ENCODE data around the gene KRTAP16-1. TPM values are rescaled to one million over a fixed set of nuclear protein-coding genes. Genes with fewer than 3 reads are reported as not detected.
A peak's percentile ranks its signal among the peaks of the same experiment; 100 is the strongest.
"Not testable (repeated sequence)": the region's sequence is repeated elsewhere in the genome, so short reads cannot be mapped to it uniquely, and the experiment has no call there.

KRTAP16-1 gene, protein sequence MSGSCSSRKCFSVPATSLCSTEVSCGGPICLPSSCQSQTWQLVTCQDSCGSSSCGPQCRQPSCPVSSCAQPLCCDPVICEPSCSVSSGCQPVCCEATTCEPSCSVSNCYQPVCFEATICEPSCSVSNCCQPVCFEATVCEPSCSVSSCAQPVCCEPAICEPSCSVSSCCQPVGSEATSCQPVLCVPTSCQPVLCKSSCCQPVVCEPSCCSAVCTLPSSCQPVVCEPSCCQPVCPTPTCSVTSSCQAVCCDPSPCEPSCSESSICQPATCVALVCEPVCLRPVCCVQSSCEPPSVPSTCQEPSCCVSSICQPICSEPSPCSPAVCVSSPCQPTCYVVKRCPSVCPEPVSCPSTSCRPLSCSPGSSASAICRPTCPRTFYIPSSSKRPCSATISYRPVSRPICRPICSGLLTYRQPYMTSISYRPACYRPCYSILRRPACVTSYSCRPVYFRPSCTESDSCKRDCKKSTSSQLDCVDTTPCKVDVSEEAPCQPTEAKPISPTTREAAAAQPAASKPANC
- total RNA-seq, result 0.21 TPM

DNA sequence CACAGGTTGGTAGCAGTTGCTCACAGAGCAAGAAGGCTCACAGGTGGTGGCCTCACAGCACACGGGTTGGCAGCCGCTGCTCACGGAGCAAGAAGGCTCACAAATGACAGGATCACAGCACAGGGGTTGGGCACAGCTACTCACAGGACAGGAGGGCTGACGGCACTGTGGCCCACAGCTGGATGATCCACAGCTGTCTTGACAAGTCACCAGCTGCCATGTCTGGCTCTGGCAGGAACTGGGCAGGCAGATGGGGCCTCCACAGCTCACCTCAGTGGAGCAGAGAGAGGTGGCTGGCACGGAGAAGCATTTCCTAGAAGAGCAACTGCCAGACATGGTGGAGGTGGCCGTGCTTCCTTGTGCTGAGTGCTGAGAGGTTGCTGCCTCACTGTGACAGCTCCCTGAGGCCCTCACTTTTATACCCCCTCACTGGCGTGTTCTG lies at the start of gene KRTAP16-1:
TSS of gene KRTAP16-1 (minus strand) at position 392 of the 442 bp plus-strand sequence. CDS start at position 336, 56 bp downstream.
- Histone ChIP-seq H3K4me1 (ENCODE audit: insufficient read depth, low read length) (peaks cover 28% of the 10 kb centered on the region), H3K27me3 (ENCODE audit: insufficient read depth, low read length) (no peaks in the 10 kb centered on the region), H3K4me3 (ENCODE audit: low read length) (peak within 1 kb of the TSS; percentile 6), H3K9me3 (ENCODE audit: low read depth, low read length) (no peaks in the 10 kb centered on the region)

DNA sequence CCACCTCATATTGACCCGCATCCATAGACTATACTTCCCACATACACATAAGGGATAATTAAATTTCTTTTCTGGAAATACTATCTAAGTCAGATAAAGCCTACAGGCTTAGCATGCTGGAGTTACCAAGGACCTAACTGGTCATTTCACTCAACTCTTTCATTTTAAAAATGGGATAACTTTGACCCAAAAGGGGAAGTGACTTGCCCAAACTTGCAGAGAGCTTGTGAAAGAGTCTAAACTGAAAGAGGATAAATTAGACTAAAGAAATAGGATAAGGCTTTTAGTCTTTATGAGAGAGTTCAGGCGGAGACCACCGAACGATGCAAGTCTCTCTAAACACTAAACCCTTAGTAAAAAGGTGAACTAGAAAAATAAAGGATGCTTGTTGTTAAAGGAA lies 45.4 kb upstream of the KRTAP16-1 start:
- no peaks in the 10 kb centered on the region for H3K9me3 ChIP-seq (ENCODE audit: low read depth, low read length)
- no peak overlapping the region for H3K4me3 ChIP-seq (ENCODE audit: low read length)
- no peaks in the 10 kb centered on the region for H3K4me1 ChIP-seq (ENCODE audit: insufficient read depth, low read length)
- no peaks in the 10 kb centered on the region for H3K27me3 ChIP-seq (ENCODE audit: insufficient read depth, low read length)

DNA sequence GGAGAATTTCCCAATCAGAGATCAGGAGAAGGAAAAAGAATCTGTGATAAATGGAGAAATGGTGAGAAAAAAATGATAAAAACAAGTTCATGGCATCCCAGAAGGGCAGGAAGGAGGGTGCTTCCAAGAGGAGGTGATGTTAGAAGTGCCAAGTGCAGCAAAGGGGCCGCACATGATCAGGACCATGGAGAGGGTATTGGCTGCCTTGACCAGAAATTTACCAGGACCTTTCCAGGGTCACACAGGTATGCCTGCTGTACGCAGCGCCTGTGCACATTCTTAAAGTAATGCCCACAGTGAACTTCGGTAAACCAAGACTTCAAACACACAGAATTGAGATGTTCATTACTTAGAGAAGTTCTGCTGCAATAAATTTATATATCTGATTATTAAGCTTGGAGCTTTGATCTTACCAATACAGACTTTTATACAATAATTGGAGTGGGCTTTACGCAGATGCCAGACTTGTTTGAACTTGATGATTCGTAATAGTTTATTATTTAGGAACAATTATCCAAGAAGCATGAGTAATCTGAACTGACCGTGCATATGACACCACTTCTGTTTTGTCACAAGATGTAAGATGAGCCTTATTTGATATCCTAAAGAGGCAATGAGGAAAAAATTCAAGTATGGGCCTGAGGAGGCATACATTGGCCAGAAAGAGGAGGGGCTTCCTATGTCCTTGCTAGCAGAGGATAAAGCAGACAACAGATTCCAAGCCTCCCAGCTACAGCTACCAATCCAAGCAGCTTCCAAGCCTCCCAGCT lies 43.7 kb upstream of the KRTAP16-1 start:
- H3K27me3 ChIP-seq (ENCODE audit: insufficient read depth, low read length), result no peaks in the 10 kb centered on the region
- H3K9me3 ChIP-seq (ENCODE audit: low read depth, low read length), result no peaks in the 10 kb centered on the region
- H3K4me3 ChIP-seq (ENCODE audit: low read length), result no peak overlapping the region
- H3K4me1 ChIP-seq (ENCODE audit: insufficient read depth, low read length), result no peaks in the 10 kb centered on the region

DNA sequence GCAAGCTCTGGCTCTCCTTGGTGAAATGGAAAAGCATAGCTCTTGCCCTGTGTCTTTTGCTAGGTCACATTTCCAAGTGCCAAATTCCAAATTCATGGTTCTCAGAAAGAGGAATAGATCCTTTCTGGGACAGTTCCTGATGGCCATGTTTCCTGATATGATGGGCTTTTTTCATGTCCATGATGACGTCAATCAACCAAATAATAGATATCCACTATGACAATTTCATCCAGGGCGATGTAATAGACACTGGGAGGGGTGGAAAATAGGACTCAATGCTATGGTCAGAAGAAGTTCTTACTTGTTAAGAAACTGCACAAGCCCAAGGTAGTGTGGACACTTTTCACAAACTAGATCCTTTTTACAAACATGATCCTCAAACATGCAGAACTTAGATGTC lies 42.1 kb upstream of the KRTAP16-1 start:
- Histone ChIP-seq H3K4me3 (ENCODE audit: low read length) (no peak overlapping the region), H3K4me1 (ENCODE audit: insufficient read depth, low read length) (no peaks in the 10 kb centered on the region), H3K9me3 (ENCODE audit: low read depth, low read length) (no peaks in the 10 kb centered on the region), H3K27me3 (ENCODE audit: insufficient read depth, low read length) (no peaks in the 10 kb centered on the region)

DNA sequence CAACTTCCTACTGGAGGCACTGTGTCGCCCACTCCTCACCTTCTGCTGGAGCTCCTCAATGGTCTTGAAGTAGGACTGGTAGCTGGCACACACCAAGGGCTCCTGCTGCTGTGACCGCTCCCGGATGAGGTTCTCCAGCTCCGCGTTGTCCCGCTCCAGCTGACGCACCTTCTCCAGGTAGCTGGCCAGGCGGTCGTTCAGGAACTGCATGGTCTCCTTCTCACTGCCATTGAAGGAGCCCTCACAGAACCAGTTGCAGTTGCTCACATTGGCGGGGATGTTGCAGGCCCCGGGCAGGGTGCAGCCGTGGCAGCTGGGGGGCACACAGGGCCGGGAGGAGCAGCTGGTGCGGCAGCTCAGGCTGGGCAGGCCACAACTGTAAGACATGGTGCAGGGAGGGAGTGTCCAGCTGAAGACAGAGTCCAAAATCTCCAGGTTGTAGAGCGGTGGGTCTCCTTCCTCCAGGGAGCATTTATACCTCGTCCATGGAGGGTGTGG lies 41.3 kb upstream of the KRTAP16-1 start, which contains the start of gene KRT33A:
TSS of gene KRT33A (minus strand) at position 448 of the 498 bp plus-strand sequence. CDS start at position 387, 61 bp downstream.
- not testable (repeated sequence) for H3K4me3 ChIP-seq (ENCODE audit: low read length); H3K27me3 ChIP-seq (ENCODE audit: insufficient read depth, low read length); H3K4me1 ChIP-seq (ENCODE audit: insufficient read depth, low read length); H3K9me3 ChIP-seq (ENCODE audit: low read depth, low read length)

DNA sequence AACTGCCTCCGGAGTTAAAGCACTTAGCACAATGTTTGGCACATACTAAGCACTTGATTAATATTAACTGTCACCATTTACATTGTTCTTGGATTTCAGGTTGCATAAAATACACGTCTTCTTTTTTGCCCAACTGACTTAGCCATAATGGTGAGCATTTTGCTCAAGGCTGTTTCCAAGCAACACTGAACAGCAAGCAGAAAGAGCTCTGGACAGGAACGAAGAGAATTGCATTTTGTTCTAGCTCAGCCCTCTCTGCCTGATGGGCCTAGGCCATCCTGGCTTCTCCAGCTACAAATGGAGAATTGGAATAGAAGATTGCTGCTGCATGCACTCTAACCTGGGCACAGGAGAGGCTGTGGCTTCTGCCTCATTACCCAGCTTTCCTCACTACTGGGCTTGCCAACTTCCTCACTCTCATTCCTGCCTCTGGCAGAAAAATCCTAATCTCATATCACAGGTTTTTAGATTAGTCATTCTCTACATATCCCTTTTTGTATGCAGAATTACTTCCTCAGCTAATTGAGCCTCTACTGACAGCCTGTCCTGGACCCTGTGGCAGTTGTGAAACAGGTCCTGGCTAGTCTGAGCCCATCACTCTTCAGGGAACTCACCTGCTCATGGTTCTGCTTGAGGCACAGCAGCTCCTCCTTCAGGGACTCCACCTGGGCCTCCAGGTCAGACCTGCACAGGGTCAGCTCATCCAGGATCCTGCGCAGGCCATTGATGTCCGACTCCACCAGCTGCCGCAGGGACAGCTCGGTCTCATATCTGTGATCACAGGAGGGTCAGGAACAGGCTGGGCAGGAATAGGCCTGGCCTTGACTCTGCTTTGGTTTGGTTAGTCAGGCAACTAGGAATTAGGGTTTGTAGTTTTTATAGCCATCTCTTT lies 39.0 kb upstream of the KRTAP16-1 start:
- no peaks in the 10 kb centered on the region for H3K9me3 ChIP-seq (ENCODE audit: low read depth, low read length)
- H3K4me1 ChIP-seq (ENCODE audit: insufficient read depth, low read length), result no peaks in the 10 kb centered on the region
- H3K4me3 ChIP-seq (ENCODE audit: low read length), result no peak overlapping the region
- H3K27me3 ChIP-seq (ENCODE audit: insufficient read depth, low read length), result no peaks in the 10 kb centered on the region

DNA sequence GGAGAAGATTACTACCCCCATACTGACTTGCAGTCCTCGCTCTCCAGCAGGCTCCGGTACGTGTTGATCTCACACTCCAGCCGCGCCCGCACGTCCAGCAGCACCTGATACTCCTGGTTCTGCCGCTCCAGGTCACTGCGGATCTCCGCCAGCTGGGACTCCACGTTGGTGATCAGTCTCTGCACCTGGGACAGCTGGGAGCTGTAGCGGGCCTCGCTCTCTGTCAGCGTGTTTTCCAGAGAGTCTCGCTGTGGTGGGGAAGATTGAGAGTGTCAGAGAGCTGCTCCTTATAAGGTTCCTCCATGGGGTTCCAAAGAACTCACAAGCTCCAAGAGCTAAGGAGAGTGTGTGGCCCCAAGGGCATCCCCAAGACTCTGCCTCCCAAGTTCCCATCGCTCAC lies 37.3 kb upstream of the KRTAP16-1 start:
- not testable (repeated sequence) for H3K27me3 ChIP-seq (ENCODE audit: insufficient read depth, low read length); H3K9me3 ChIP-seq (ENCODE audit: low read depth, low read length); H3K4me3 ChIP-seq (ENCODE audit: low read length); H3K4me1 ChIP-seq (ENCODE audit: insufficient read depth, low read length)

DNA sequence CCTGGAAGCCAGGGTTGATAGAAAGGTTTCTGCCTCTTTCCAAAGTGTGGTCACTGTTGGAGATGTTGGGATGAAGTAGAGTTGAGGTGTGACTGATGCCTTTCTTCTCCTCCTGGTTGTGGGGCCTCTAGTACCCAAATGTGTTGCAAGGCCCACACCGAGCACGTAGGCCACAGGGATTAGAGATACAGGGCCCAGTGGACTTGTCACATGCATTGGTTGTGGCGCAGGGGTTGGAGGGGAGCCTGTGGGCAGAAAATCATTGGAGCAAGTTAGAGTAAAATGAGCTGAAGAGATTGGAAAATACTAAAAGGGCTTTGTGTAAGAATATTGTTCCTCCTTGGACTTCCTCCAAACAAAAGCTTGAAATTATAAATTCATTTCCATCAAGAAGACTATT lies 36.9 kb upstream of the KRTAP16-1 start:
- H3K27me3 ChIP-seq (ENCODE audit: insufficient read depth, low read length), result no peaks in the 10 kb centered on the region
- peaks cover 3% of the 10 kb centered on the region for H3K4me1 ChIP-seq (ENCODE audit: insufficient read depth, low read length)
- H3K4me3 ChIP-seq (ENCODE audit: low read length), result no peak overlapping the region

DNA sequence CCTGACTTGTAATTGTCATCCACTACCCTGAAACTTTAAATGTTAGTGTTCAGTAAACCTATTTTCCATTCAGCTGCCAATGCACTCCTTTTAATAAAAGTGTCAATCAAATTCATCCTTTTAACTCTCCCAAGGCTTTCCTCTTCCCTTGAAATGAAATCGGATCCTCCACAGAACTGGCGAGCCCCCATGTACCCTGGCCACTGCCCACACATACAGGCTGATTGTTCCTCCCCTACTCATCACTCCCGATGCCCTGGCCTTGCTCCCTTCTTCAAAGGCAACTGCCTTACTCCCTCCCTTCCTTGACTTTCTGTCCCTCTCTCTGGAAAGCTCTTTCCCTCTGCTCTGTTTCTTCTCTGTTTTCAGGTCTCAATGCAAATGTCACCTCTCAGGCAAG lies 33.9 kb upstream of the KRTAP16-1 start:
- H3K4me1 ChIP-seq (ENCODE audit: insufficient read depth, low read length), result peaks cover 27% of the 10 kb centered on the region
- no peak overlapping the region for H3K4me3 ChIP-seq (ENCODE audit: low read length)
- no peaks in the 10 kb centered on the region for H3K27me3 ChIP-seq (ENCODE audit: insufficient read depth, low read length)
- no peaks in the 10 kb centered on the region for H3K9me3 ChIP-seq (ENCODE audit: low read depth, low read length)

More for the DNA sequence above, 36.9 kb upstream of the KRTAP16-1 start:
- H3K9me3 ChIP-seq (ENCODE audit: low read depth, low read length), result no peaks in the 10 kb centered on the region

DNA sequence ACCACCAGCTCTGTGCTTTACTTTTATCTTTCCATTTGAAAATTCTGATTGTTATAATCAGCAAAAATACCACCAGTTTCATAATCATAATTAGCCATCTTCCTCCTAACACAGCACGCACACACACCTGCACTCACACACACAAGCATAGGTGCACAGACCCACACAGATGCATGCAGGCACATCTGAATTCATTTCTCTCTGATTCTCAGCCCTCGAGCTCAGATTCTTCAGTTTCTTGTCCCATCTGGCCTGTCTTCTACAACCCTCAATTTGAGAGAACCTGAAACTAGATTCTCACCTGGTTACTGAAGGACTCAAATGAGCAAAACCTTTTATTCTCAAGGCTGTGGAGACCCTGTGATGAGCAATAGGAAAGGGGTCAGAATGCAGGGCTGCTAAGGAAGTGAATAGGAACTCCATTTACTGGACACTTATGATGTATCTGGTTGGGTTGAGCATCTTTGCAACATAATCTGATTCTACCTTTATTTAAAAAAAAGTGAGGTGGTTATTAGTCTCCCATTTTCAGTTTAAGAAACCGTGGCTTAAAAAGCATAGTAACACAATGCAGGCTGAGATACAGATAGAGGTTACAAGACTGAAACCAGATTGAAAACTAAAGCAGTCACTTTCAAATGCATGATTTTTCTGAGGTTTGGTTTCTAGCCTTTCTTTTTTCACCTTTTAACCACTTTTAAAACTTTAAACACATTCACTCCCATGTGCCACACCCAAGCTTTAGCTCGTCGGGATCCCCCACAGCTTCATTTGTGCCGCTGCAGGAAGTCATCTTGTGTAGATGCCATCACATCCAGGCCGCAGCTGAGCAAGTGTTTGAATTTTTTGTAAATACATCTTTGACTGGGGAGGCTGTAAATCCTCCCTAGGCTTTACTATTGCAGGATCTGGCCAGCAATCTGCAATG lies 32.1 kb upstream of the KRTAP16-1 start:
- peaks cover 27% of the 10 kb centered on the region for H3K4me1 ChIP-seq (ENCODE audit: insufficient read depth, low read length)
- no peaks in the 10 kb centered on the region for H3K27me3 ChIP-seq (ENCODE audit: insufficient read depth, low read length)
- no peak overlapping the region for H3K4me3 ChIP-seq (ENCODE audit: low read length)
- H3K9me3 ChIP-seq (ENCODE audit: low read depth, low read length), result no peaks in the 10 kb centered on the region

DNA sequence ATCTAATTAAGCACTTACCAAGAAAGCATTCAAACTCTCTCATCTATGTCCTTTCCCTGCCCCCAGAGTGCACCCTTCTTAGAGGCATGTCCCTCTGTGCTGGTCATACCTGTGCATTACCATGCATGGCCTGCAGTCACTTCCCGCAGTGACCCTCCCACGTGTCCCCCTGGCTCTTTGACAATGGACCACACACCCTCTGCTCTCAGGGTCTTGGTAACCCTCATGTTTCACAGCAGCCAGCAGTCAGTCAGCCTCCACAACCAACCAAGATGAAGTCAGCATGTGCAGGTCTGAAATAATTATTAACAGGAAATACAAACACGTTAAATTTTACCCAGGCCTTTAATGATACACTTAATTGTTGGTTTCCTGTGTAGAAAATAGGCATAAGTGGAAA lies 31.4 kb upstream of the KRTAP16-1 start:
- Histone ChIP-seq H3K4me3 (ENCODE audit: low read length) (no peak overlapping the region), H3K9me3 (ENCODE audit: low read depth, low read length) (no peaks in the 10 kb centered on the region), H3K4me1 (ENCODE audit: insufficient read depth, low read length) (peaks cover 30% of the 10 kb centered on the region), H3K27me3 (ENCODE audit: insufficient read depth, low read length) (no peaks in the 10 kb centered on the region)

DNA sequence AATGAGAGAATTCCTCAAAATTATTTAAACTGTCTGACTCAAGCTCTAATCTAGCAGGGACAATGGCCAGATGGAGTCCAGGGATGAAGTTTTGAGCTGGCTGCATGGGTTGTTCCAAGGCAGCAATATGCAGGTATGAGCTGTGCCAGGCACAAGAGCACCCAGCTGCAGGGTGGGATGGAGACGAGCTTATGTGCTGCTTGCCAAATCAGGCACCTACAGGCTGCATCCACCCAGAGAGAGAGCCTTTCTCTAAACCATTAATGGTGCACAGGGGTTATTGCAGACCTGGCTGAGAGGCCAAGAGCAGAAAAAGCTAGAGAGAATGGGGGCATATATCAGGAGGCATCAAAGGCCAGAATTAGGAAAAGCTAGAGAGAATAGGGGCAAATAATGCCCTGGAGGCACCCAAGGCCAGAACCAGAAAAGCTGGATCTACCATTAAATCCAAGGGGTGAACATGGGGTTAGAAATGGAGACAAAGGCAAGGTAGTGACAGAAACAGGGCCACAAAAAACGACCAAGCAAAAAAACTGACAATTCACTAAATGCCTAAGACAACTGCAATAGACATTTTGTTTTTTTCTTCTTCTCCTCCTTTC lies 30.6 kb upstream of the KRTAP16-1 start:
- H3K4me1 ChIP-seq (ENCODE audit: insufficient read depth, low read length), result peaks cover 35% of the 10 kb centered on the region
- H3K9me3 ChIP-seq (ENCODE audit: low read depth, low read length), result no peaks in the 10 kb centered on the region
- no peak overlapping the region for H3K4me3 ChIP-seq (ENCODE audit: low read length)
- no peaks in the 10 kb centered on the region for H3K27me3 ChIP-seq (ENCODE audit: insufficient read depth, low read length)

DNA sequence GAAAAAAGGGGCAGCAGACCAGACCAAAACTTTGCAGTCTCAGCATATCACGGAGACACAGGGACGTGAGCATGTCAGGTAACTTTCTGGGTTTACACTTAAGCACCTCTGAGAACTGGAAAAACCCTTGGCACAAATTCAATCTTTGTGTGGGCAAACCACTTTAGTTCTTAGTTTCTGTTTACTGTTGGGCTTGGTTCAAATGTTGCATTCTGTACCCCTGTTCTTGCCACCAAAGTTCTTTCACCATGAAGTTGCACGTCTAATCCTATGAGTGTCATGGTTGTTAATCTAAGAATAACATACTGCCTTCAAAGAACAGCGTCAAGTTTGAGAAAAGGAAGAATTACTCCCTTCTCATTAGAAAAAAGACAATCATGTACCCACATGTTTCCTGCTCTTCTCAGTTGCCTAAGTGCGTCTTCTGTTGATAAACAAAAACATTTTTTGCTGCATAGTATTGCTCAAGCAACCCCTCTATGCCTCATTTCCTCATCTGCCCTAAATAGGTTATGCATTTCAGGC lies 29.9 kb upstream of the KRTAP16-1 start:
- H3K27me3 ChIP-seq (ENCODE audit: insufficient read depth, low read length), result no peaks in the 10 kb centered on the region
- no peaks in the 10 kb centered on the region for H3K9me3 ChIP-seq (ENCODE audit: low read depth, low read length)
- H3K4me3 ChIP-seq (ENCODE audit: low read length), result no peak overlapping the region
- H3K4me1 ChIP-seq (ENCODE audit: insufficient read depth, low read length), result peaks cover 35% of the 10 kb centered on the region
